Measurements from ENCODE around the gene TAS1R3. TPM values are rescaled to one million over a fixed set of nuclear protein-coding genes. Genes with fewer than 3 reads are reported as not detected.

The TAS1R3 gene
- total RNA-seq, 1 donor from 2014 or later = 1.3 TPM

DNA sequence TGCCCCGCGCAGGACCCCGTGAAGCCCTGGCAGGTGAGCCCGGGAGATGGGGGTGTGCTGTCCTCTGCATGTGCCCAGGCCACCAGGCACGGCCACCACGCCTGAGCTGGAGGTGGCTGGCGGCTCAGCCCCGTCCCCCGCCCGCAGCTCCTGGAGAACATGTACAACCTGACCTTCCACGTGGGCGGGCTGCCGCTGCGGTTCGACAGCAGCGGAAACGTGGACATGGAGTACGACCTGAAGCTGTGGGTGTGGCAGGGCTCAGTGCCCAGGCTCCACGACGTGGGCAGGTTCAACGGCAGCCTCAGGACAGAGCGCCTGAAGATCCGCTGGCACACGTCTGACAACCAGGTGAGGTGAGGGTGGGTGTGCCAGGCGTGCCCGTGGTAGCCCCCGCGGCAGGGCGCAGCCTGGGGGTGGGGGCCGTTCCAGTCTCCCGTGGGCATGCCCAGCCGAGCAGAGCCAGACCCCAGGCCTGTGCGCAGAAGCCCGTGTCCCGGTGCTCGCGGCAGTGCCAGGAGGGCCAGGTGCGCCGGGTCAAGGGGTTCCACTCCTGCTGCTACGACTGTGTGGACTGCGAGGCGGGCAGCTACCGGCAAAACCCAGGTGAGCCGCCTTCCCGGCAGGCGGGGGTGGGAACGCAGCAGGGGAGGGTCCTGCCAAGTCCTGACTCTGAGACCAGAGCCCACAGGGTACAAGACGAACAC is 1.8 kb downstream of the TAS1R3 start:
- DNase-seq = no peak
- Mint-ChIP-seq H3K4me1 (ENCODE audit: low read depth, unreplicated experiment) (peaks cover 5% of the 10 kb centered on the region), H3K27ac (ENCODE audit: unreplicated experiment) (no peak overlapping the region), H3K27me3 (ENCODE audit: unreplicated experiment) (peaks cover 10% of the 10 kb centered on the region), H3K4me3 (ENCODE audit: unreplicated experiment) (no peak overlapping the region), H3K36me3 (ENCODE audit: unreplicated experiment) (no peaks in the 10 kb centered on the region), H3K9me3 (ENCODE audit: unreplicated experiment) (peaks cover 15% of the 10 kb centered on the region)
- TF ChIP-seq, protein P1, sequence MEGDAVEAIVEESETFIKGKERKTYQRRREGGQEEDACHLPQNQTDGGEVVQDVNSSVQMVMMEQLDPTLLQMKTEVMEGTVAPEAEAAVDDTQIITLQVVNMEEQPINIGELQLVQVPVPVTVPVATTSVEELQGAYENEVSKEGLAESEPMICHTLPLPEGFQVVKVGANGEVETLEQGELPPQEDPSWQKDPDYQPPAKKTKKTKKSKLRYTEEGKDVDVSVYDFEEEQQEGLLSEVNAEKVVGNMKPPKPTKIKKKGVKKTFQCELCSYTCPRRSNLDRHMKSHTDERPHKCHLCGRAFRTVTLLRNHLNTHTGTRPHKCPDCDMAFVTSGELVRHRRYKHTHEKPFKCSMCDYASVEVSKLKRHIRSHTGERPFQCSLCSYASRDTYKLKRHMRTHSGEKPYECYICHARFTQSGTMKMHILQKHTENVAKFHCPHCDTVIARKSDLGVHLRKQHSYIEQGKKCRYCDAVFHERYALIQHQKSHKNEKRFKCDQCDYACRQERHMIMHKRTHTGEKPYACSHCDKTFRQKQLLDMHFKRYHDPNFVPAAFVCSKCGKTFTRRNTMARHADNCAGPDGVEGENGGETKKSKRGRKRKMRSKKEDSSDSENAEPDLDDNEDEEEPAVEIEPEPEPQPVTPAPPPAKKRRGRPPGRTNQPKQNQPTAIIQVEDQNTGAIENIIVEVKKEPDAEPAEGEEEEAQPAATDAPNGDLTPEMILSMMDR (IDR thresholded peaks at IDR 0.05; ENCODE audit: partially characterized antibody, unreplicated experiment) = no peak

DNA sequence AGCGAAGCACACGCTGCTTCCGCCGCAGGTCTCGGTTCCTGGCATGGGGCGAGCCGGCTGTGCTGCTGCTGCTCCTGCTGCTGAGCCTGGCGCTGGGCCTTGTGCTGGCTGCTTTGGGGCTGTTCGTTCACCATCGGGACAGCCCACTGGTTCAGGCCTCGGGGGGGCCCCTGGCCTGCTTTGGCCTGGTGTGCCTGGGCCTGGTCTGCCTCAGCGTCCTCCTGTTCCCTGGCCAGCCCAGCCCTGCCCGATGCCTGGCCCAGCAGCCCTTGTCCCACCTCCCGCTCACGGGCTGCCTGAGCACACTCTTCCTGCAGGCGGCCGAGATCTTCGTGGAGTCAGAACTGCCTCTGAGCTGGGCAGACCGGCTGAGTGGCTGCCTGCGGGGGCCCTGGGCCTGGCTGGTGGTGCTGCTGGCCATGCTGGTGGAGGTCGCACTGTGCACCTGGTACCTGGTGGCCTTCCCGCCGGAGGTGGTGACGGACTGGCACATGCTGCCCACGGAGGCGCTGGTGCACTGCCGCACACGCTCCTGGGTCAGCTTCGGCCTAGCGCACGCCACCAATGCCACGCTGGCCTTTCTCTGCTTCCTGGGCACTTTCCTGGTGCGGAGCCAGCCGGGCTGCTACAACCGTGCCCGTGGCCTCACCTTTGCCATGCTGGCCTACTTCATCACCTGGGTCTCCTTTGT is 2.6 kb downstream of the TAS1R3 start:
- H3K36me3 Mint-ChIP-seq (ENCODE audit: unreplicated experiment) = no peaks in the 10 kb centered on the region
- DNase-seq = no peak
- peaks cover 5% of the 10 kb centered on the region for H3K4me1 Mint-ChIP-seq (ENCODE audit: low read depth, unreplicated experiment)
- H3K9me3 Mint-ChIP-seq (ENCODE audit: unreplicated experiment) = peaks cover 15% of the 10 kb centered on the region
- TF ChIP-seq, protein P1 (IDR thresholded peaks at IDR 0.05; ENCODE audit: partially characterized antibody, unreplicated experiment) = no peak
- no peak overlapping the region for H3K27ac Mint-ChIP-seq (ENCODE audit: unreplicated experiment)
- H3K27me3 Mint-ChIP-seq (ENCODE audit: unreplicated experiment) = peaks cover 10% of the 10 kb centered on the region
- H3K4me3 Mint-ChIP-seq (ENCODE audit: unreplicated experiment) = no peak overlapping the region

DNA sequence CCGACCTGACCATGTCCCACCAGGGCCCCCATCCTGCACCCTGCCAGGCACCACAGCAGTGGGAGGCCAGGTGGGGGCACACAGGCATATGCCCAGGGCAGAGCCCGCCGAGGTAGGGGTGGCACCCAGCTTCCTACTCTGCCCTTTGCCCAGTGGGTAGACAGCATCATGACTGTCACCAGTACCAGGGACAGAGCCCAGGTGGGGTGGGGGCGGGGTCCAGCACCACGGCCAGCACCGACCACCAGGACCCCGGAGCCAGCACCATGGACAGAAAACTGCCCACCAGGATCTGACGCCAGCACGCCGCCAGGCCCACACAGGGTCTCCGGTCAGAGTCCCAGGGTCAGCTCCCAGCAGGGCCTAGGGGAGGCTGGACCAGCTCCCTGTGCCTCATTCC is 3.8 kb downstream of the TAS1R3 start:
- Mint-ChIP-seq H3K27ac (ENCODE audit: unreplicated experiment) (no peak overlapping the region), H3K4me1 (ENCODE audit: low read depth, unreplicated experiment) (peaks cover 4% of the 10 kb centered on the region), H3K9me3 (ENCODE audit: unreplicated experiment) (peaks cover 10% of the 10 kb centered on the region), H3K27me3 (ENCODE audit: unreplicated experiment) (peaks cover 7% of the 10 kb centered on the region), H3K36me3 (ENCODE audit: unreplicated experiment) (no peaks in the 10 kb centered on the region), H3K4me3 (ENCODE audit: unreplicated experiment) (no peak overlapping the region)
- TF ChIP-seq, protein P1 (IDR thresholded peaks at IDR 0.05; ENCODE audit: partially characterized antibody, unreplicated experiment) = no peak
- DNase-seq = no peak

DNA sequence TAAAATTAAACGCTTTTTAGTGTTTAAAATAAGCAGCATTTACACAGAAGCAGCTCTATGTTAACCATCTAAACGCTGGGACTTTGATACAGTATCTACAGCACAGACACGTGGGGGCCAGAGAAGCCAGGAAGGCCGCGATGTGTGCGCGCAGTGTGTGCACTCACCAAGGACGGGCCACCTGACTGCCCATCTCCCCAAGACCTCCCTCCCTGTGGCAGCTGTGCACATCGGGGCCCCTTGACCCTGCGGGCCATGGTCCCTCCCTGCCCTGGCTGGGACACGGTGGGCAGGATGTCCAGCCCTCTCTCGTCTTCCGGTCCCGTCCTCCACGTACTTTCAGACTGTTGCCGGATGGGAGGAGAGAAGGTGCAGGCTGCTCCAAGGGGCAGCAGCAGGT is 4.2 kb downstream of the TAS1R3 start:
- TF ChIP-seq, protein P1 (IDR thresholded peaks at IDR 0.05; ENCODE audit: partially characterized antibody, unreplicated experiment) = no peak
- peaks cover 7% of the 10 kb centered on the region for H3K9me3 Mint-ChIP-seq (ENCODE audit: unreplicated experiment)
- H3K4me1 Mint-ChIP-seq (ENCODE audit: low read depth, unreplicated experiment) = no peaks in the 10 kb centered on the region
- H3K27me3 Mint-ChIP-seq (ENCODE audit: unreplicated experiment) = peaks cover 4% of the 10 kb centered on the region
- DNase-seq = no peak
- no peak overlapping the region for H3K27ac Mint-ChIP-seq (ENCODE audit: unreplicated experiment)
- H3K36me3 Mint-ChIP-seq (ENCODE audit: unreplicated experiment) = no peaks in the 10 kb centered on the region
- no peak overlapping the region for H3K4me3 Mint-ChIP-seq (ENCODE audit: unreplicated experiment)

DNA sequence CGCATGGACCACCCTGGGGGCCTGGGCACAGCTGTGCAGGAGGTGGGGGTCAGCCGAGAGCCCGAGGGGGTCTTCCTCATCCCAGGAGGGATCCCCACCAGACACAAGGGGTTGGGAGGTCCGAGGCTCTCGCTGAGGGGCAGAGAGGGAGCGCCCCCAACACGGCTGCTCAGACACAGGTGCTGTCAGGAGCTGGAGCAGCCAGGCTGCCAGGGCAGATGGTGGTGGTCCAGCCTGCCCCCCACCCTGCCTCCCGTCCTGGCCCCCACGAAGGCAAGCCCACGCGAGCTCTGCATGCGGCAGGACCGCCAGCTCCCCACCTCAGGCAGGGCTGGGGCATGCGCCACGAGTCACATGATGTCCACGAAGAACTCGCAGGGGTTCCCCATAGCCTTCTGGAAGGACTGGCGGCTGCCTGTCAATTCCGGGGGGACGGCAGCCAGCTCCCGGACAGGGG is 4.7 kb downstream of the TAS1R3 start:
- Mint-ChIP-seq H3K4me3 (ENCODE audit: unreplicated experiment) (no peak overlapping the region), H3K36me3 (ENCODE audit: unreplicated experiment) (no peaks in the 10 kb centered on the region), H3K27ac (ENCODE audit: unreplicated experiment) (no peak overlapping the region), H3K27me3 (ENCODE audit: unreplicated experiment) (peaks cover 5% of the 10 kb centered on the region), H3K9me3 (ENCODE audit: unreplicated experiment) (peaks cover 8% of the 10 kb centered on the region), H3K4me1 (ENCODE audit: low read depth, unreplicated experiment) (no peaks in the 10 kb centered on the region)
- TF ChIP-seq, protein P1 (IDR thresholded peaks at IDR 0.05; ENCODE audit: partially characterized antibody, unreplicated experiment) = no peak
- DNase-seq = no peak
